ENCODE results near the gene CELSR2. TPM values are rescaled to one million over a fixed set of nuclear protein-coding genes. Genes with fewer than 3 reads are reported as not detected.

The CELSR2 gene
- total and polyA plus RNA-seq, 2 donors (not counting 1 experiment from before 2014, with no cell fraction given): 0.57 to 2.7 TPM

DNA sequence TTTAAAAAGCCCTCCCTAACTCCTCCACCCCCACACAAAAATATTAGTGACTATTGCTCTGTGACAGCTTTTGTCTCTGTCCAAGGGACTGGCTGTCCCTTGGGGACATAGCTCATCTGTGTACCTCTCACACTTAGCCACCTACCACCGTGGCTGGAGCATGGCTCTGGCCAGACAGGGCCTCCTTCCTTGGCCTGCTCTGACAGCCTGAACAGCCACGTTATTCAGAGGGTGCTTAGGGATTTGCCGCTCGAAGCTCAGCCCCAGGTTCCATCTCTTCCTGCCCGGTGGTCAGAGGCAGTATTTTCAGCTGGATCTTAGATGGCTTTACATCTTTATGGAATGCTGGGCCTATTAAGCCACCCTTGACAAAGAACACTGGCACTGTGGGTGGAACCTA is 6.1 kb upstream of the CELSR2 start:
- no peaks in the 10 kb centered on the region for H3K79me2 ChIP-seq (ENCODE audit: control insufficient read depth, insufficient read depth, low read length)
- intact Hi-C loops (cut with micrococcal nuclease): no loop called here
- H3K27me3 ChIP-seq (replicated peaks in 1 of 4; ENCODE audit: control extremely low read depth in 1 of 4, control insufficient read depth in 3 of 4, insufficient read depth in 4 of 4, low read length in 3 of 4): peaks cover 0 to 46% (median 5%) of the 10 kb centered on the region in 4 experiments
- H3K9me3 ChIP-seq (ENCODE audit: control extremely low read depth in 1 of 3, control insufficient read depth in 2 of 3, insufficient read depth in 1 of 3, low read length in 2 of 3): no peaks in the 10 kb centered on the region
- ATAC-seq (ENCODE audit: low read depth) (no peak), DNase-seq (no peak)
- Mint-ChIP-seq H3K27me3 (peaks cover 19% of the 10 kb centered on the region), H3K4me1 (peaks cover 19% of the 10 kb centered on the region), H3K27ac (no peak overlapping the region), H3K4me3 (no peak overlapping the region), H3K9me3 (ENCODE audit: insufficient read depth) (no peaks in the 10 kb centered on the region)
- no peak overlapping the region for H3K4me2 ChIP-seq (replicated peaks; ENCODE audit: low read depth, low read length, poor library complexity, severe bottlenecking)
- H3K27ac ChIP-seq (ENCODE audit: low read length in 2 of 2): no peak overlapping the region
- H2AFZ ChIP-seq (ENCODE audit: insufficient read depth, low read depth, low read length, poor library complexity, severe bottlenecking): no peak overlapping the region
- no peak overlapping the region for H3K9ac ChIP-seq (ENCODE audit: low read length)
- H4K20me1 ChIP-seq (ENCODE audit: control insufficient read depth, insufficient read depth, low read length, poor library complexity, severe bottlenecking): no peaks in the 10 kb centered on the region
- H3K4me3 ChIP-seq (ENCODE audit: control extremely low read depth in 1 of 5, extremely low read depth in 1 of 5, insufficient read depth in 1 of 5, low read depth in 2 of 5, low read length in 4 of 5): no peak overlapping the region
- 84% methylated on average over 5 of the region's 5 CpGs for WGBS (ENCODE audit: insufficient coverage)
- ChIA-PET CTCF (no interaction called here), POLR2A (no interaction called here)
- TF ChIP-seq, protein P1, sequence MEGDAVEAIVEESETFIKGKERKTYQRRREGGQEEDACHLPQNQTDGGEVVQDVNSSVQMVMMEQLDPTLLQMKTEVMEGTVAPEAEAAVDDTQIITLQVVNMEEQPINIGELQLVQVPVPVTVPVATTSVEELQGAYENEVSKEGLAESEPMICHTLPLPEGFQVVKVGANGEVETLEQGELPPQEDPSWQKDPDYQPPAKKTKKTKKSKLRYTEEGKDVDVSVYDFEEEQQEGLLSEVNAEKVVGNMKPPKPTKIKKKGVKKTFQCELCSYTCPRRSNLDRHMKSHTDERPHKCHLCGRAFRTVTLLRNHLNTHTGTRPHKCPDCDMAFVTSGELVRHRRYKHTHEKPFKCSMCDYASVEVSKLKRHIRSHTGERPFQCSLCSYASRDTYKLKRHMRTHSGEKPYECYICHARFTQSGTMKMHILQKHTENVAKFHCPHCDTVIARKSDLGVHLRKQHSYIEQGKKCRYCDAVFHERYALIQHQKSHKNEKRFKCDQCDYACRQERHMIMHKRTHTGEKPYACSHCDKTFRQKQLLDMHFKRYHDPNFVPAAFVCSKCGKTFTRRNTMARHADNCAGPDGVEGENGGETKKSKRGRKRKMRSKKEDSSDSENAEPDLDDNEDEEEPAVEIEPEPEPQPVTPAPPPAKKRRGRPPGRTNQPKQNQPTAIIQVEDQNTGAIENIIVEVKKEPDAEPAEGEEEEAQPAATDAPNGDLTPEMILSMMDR (IDR thresholded peaks at IDR 0.05): no peak
- TF ChIP-seq EZH2 (IDR thresholded peaks at IDR 0.05; ENCODE audit: borderline replicate concordance, insufficient read depth, low read depth, low read length, poor library complexity, severe bottlenecking): no peak
- H3K36me3 ChIP-seq (replicated peaks in 1 of 2; ENCODE audit: control extremely low read depth in 1 of 2, control insufficient read depth in 1 of 2, extremely low read depth in 1 of 2, insufficient read depth in 2 of 2, low read length in 1 of 2): peaks cover 0 to 9% of the 10 kb centered on the region in 2 experiments
- H3K4me1 ChIP-seq (ENCODE audit: control insufficient read depth in 2 of 2, insufficient read depth in 2 of 2, low read length in 2 of 2): peaks cover 0 to 7% of the 10 kb centered on the region in 2 donors

GRCh38 chr1:109243860-109244552 is 5.3 kb upstream of the CELSR2 start:
- Histone ChIP-seq H3K27ac (ENCODE audit: low read length in 2 of 2) (no peak overlapping the region), H3K4me2 (replicated peaks; ENCODE audit: low read depth, low read length, poor library complexity, severe bottlenecking) (no peak overlapping the region), H3K27me3 (replicated peaks in 1 of 4; ENCODE audit: control extremely low read depth in 1 of 4, control insufficient read depth in 3 of 4, insufficient read depth in 4 of 4, low read length in 3 of 4) (peaks cover 0 to 53% (median 8%) of the 10 kb centered on the region in 4 experiments), H4K20me1 (ENCODE audit: control insufficient read depth, insufficient read depth, low read length, poor library complexity, severe bottlenecking) (peaks cover 3% of the 10 kb centered on the region), H3K9me3 (ENCODE audit: control extremely low read depth in 1 of 3, control insufficient read depth in 2 of 3, insufficient read depth in 1 of 3, low read length in 2 of 3) (no peaks in the 10 kb centered on the region), H3K36me3 (replicated peaks in 1 of 2; ENCODE audit: control extremely low read depth in 1 of 2, control insufficient read depth in 1 of 2, extremely low read depth in 1 of 2, insufficient read depth in 2 of 2, low read length in 1 of 2) (peaks cover 0 to 3% of the 10 kb centered on the region in 2 experiments), H3K4me3 (ENCODE audit: control extremely low read depth in 1 of 5, extremely low read depth in 1 of 5, insufficient read depth in 1 of 5, low read depth in 2 of 5, low read length in 4 of 5) (no peak overlapping the region), H3K79me2 (ENCODE audit: control insufficient read depth, insufficient read depth, low read length) (no peaks in the 10 kb centered on the region), H3K9ac (ENCODE audit: low read length) (no peak overlapping the region), H2AFZ (ENCODE audit: insufficient read depth, low read depth, low read length, poor library complexity, severe bottlenecking) (no peak overlapping the region), H3K4me1 (ENCODE audit: control insufficient read depth in 2 of 2, insufficient read depth in 2 of 2, low read length in 2 of 2) (peaks cover 4 to 10% of the 10 kb centered on the region in 2 donors)
- no peak for ATAC-seq (ENCODE audit: low read depth)
- DNase-seq: no peak
- H3K4me3 Mint-ChIP-seq: no peak overlapping the region
- 96% methylated on average over 6 of the region's 8 CpGs for WGBS (ENCODE audit: insufficient coverage)
- ChIA-PET CTCF (no interaction called here), POLR2A (no interaction called here)
- no peaks in the 10 kb centered on the region for H3K9me3 Mint-ChIP-seq (ENCODE audit: insufficient read depth)
- peaks cover 21% of the 10 kb centered on the region for H3K27me3 Mint-ChIP-seq
- peaks cover 20% of the 10 kb centered on the region for H3K4me1 Mint-ChIP-seq
- no peak for TF ChIP-seq EZH2 (IDR thresholded peaks at IDR 0.05; ENCODE audit: borderline replicate concordance, insufficient read depth, low read depth, low read length, poor library complexity, severe bottlenecking)
- TF ChIP-seq, protein P1 (IDR thresholded peaks at IDR 0.05): no peak
- H3K27ac Mint-ChIP-seq: no peak overlapping the region
- intact Hi-C loops (cut with micrococcal nuclease): no loop called here

Data from B cell (primary cell).